Measurements from ENCODE around the gene TGFB2. TPM values are rescaled to one million over a fixed set of nuclear protein-coding genes. Genes with fewer than 3 reads are reported as not detected.

TGFB2 gene
- polyA plus RNA-seq, 1 experiment = 14.8 TPM

GRCh38 chr1:218429301-218429700, 84.2 kb downstream of the TGFB2 start:
- TF ChIP-seq, protein P1, sequence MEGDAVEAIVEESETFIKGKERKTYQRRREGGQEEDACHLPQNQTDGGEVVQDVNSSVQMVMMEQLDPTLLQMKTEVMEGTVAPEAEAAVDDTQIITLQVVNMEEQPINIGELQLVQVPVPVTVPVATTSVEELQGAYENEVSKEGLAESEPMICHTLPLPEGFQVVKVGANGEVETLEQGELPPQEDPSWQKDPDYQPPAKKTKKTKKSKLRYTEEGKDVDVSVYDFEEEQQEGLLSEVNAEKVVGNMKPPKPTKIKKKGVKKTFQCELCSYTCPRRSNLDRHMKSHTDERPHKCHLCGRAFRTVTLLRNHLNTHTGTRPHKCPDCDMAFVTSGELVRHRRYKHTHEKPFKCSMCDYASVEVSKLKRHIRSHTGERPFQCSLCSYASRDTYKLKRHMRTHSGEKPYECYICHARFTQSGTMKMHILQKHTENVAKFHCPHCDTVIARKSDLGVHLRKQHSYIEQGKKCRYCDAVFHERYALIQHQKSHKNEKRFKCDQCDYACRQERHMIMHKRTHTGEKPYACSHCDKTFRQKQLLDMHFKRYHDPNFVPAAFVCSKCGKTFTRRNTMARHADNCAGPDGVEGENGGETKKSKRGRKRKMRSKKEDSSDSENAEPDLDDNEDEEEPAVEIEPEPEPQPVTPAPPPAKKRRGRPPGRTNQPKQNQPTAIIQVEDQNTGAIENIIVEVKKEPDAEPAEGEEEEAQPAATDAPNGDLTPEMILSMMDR (IDR thresholded peaks at IDR 0.05; ENCODE audit: low read depth, low read length) = no peak
- DNase-seq (ENCODE audit: low read depth, low spot score) = no peak

DNA sequence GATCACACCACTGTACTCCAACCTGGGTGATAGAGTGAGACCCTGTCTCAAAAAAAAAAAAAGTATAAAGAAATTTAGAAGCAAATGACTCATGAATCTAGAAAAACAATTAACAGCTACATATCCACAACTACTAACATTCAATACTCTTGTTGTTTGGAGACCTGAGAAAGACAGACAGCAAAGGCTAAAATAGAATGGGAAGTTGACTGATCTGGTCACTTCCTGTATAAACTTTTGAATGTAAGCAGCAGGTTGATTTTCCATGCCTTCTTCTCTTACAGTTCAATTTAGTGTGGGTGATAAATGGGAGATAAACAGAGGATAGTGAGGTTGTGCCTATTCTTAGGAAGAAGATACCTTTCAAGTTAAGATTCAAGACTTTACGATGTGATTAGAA, 85.2 kb downstream of the TGFB2 start:
- TF ChIP-seq, protein P1 (IDR thresholded peaks at IDR 0.05; ENCODE audit: low read depth, low read length) = no peak
- no peaks in the 10 kb centered on the region for H3K27me3 ChIP-seq (ENCODE audit: control insufficient read depth, insufficient read depth, low read length)
- H3K27ac ChIP-seq (ENCODE audit: low read depth, low read length) = no peak overlapping the region
- H3K9me3 ChIP-seq (ENCODE audit: control insufficient read depth, insufficient read depth, low read length) = no peaks in the 10 kb centered on the region
- POLR2A ChIA-PET = no interaction called here
- CTCF ChIA-PET = interaction anchor here (1.5 to 3.4 kb wide), 2 partner anchors 131 to 637 kb away, joined by 4 to 13 read pairs; no protein-coding TSS in a partner anchor
- no peak overlapping the region for H3K4me3 ChIP-seq (ENCODE audit: low read depth, low read length)
- DNase-seq (ENCODE audit: low read depth, low spot score) = no peak

More at GRCh38 chr1:218429301-218429700, 84.2 kb downstream of the TGFB2 start:
- ChIA-PET POLR2A (no interaction called here), CTCF (interaction anchor here (0.6 to 3.4 kb wide), 2 partner anchors 112 to 638 kb away, joined by 3 to 13 read pairs; no protein-coding TSS in a partner anchor)
- Histone ChIP-seq H3K27ac (ENCODE audit: low read depth, low read length) (no peak overlapping the region), H3K4me3 (ENCODE audit: low read depth, low read length) (no peak overlapping the region), H3K9me3 (ENCODE audit: control insufficient read depth, insufficient read depth, low read length) (no peaks in the 10 kb centered on the region), H3K27me3 (ENCODE audit: control insufficient read depth, insufficient read depth, low read length) (no peaks in the 10 kb centered on the region)

GRCh38 chr1:218430822-218431221, 85.7 kb downstream of the TGFB2 start:
- TF ChIP-seq, protein P1 (IDR thresholded peaks at IDR 0.05; ENCODE audit: low read depth, low read length) = no peak
- Histone ChIP-seq H3K9me3 (ENCODE audit: control insufficient read depth, insufficient read depth, low read length) (no peaks in the 10 kb centered on the region), H3K27ac (ENCODE audit: low read depth, low read length) (no peak overlapping the region), H3K27me3 (ENCODE audit: control insufficient read depth, insufficient read depth, low read length) (no peaks in the 10 kb centered on the region), H3K4me3 (ENCODE audit: low read depth, low read length) (no peak overlapping the region)
- ChIA-PET CTCF (interaction anchor here (1.5 to 3.4 kb wide), 2 partner anchors 131 to 636 kb away, joined by 4 to 13 read pairs; no protein-coding TSS in a partner anchor), POLR2A (no interaction called here)
- DNase-seq (ENCODE audit: low read depth, low spot score) = no peak

- no peaks in the 10 kb centered on the region for H3K27me3 ChIP-seq (ENCODE audit: control insufficient read depth, insufficient read depth, low read length)
- H3K4me3 ChIP-seq (ENCODE audit: low read depth, low read length) = no peak overlapping the region
- H3K9me3 ChIP-seq (ENCODE audit: control insufficient read depth, insufficient read depth, low read length) = no peaks in the 10 kb centered on the region
- ChIA-PET CTCF (interaction anchor here (1.5 to 3.4 kb wide), 2 partner anchors 132 to 636 kb away, joined by 4 to 13 read pairs; no protein-coding TSS in a partner anchor), POLR2A (no interaction called here)
- TF ChIP-seq, protein P1 (IDR thresholded peaks at IDR 0.05; ENCODE audit: low read depth, low read length) = no peak
- no peak for DNase-seq (ENCODE audit: low read depth, low spot score)
- H3K27ac ChIP-seq (ENCODE audit: low read depth, low read length) = no peak overlapping the region
These were observed 86.3 kb downstream of the TGFB2 start for GRCh38 chr1:218431476-218431875.

DNA sequence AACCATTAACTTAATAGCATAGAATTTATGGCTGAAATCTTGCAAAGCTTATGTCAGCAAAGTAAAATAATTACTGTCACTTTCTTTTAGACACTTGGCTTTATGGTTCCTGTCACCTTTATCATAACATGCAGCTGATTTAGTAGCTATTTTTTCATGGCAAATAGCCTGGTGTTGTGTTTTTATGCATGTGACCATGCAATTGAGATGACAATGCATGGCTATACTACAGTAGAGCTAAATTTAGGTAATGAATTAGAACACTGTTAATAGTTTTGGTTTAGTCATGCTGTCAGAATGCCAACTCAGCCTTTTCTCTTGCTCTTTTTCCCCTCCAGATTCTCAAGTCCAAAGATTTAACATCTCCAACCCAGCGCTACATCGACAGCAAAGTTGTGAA, 88.6 kb downstream of the TGFB2 start:
- no peaks in the 10 kb centered on the region for H3K27me3 ChIP-seq (ENCODE audit: control insufficient read depth, insufficient read depth, low read length)
- ChIA-PET CTCF (no interaction called here), POLR2A (no interaction called here)
- no peak overlapping the region for H3K27ac ChIP-seq (ENCODE audit: low read depth, low read length)
- H3K4me3 ChIP-seq (ENCODE audit: low read depth, low read length) = no peak overlapping the region
- DNase-seq (ENCODE audit: low read depth, low spot score) = no peak
- TF ChIP-seq, protein P1 (IDR thresholded peaks at IDR 0.05; ENCODE audit: low read depth, low read length) = no peak
- no peaks in the 10 kb centered on the region for H3K9me3 ChIP-seq (ENCODE audit: control insufficient read depth, insufficient read depth, low read length)

Data from AG04450 (cell line).